MM.1S (cell line): ENCODE measurements around the gene EID2B.

Experiments
- EZH2 ChIP-seq: fragments of 300-600 bp; sonication (generic); optimal IDR thresholded peaks from 2 replicates; pipeline ENCODE3; 2017; ENCODE audit warnings: low read depth, mild to moderate bottlenecking, antibody characterized with exemption, low read length, mixed read lengths
- EZH2phosphoT487 ChIP-seq: fragments of 300-600 bp; sonication (generic); IDR thresholded peaks from 2 replicates; pipeline ENCODE4 v1.6.1; 2018; ENCODE audit warnings: antibody characterized with exemption, low read length
- TF ChIP-seq, protein P1 (sequence below): fragments of 300-600 bp; sonication (generic); IDR thresholded peaks from 2 replicates; pipeline ENCODE4 v1.5.1; 2016; ENCODE audit warnings: antibody characterized with exemption, low read length, mixed read lengths

- TF ChIP-seq EZH2phosphoT487 = no peak
- TF ChIP-seq, protein P1, sequence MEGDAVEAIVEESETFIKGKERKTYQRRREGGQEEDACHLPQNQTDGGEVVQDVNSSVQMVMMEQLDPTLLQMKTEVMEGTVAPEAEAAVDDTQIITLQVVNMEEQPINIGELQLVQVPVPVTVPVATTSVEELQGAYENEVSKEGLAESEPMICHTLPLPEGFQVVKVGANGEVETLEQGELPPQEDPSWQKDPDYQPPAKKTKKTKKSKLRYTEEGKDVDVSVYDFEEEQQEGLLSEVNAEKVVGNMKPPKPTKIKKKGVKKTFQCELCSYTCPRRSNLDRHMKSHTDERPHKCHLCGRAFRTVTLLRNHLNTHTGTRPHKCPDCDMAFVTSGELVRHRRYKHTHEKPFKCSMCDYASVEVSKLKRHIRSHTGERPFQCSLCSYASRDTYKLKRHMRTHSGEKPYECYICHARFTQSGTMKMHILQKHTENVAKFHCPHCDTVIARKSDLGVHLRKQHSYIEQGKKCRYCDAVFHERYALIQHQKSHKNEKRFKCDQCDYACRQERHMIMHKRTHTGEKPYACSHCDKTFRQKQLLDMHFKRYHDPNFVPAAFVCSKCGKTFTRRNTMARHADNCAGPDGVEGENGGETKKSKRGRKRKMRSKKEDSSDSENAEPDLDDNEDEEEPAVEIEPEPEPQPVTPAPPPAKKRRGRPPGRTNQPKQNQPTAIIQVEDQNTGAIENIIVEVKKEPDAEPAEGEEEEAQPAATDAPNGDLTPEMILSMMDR = no peak
- TF ChIP-seq EZH2 = no peak
These were observed 1.1 kb upstream of the EID2B start for GRCh38 chr19:39533791-39534190.
